PC-3 (cell line): ENCODE data around the gene TPX2. TPM values are rescaled to one million over a fixed set of nuclear protein-coding genes. Genes with fewer than 3 reads are reported as not detected.

Source experiments
- ATAC-seq: fragments of 200-7000 bp; cut with Tn5 transposase; 2 replicates; pipeline ENCODE4 v1.9.1; 2020; ENCODE audit warnings: mild to moderate bottlenecking, moderate library complexity
- BruUV-seq: library from RNA; stranded (reverse); fragments of 400-500 nt; replicated peaks from 2 replicates; lab custom pipeline; 2021; lab: Mats Ljungman, UMichigan
- CTCF ChIA-PET: fragments of 300-600 bp; sonication (Branson Sonifier 250); formaldehyde crosslinking; loops from one replicate; lab custom pipeline; 2022; ENCODE audit warnings: antibody characterized with exemption; lab: Charles Lee
- POLR2A ChIA-PET: fragments of 300-600 bp; sonication (Branson Sonifier 250); formaldehyde crosslinking; loops from one replicate; lab custom pipeline; 2022; ENCODE audit warnings: antibody characterized with exemption; ENCODE audit not compliant: unreplicated experiment; lab: Charles Lee
- DNase-seq: peaks from one replicate; pipeline ENCODE4 v3.0.0-alpha.2; 2015
- H2AFZ ChIP-seq: fragments of 300-600 bp; sonication (generic); 2 replicates; pipeline ENCODE4 v1.6.0; 2016; ENCODE audit warnings: antibody characterized with exemption, low read length
- H3F3A ChIP-seq: fragments of 300-600 bp; sonication (generic); one replicate; pipeline ENCODE4 v1.6.0; 2017; ENCODE audit warnings: antibody characterized with exemption, low read length, control low read depth, mild to moderate bottlenecking; ENCODE audit not compliant: unreplicated experiment
- H3K27ac ChIP-seq: fragments of 300-600 bp; sonication (generic); 2 replicates; pipeline ENCODE4 v1.5.1; 2016; ENCODE audit warnings: mild to moderate bottlenecking, low read length
- H3K27me3 ChIP-seq: fragments of 300-600 bp; sonication (generic); 2 replicates; pipeline ENCODE4 v1.6.1; 2016; ENCODE audit warnings: low read length, mixed read lengths
- H3K36me3 ChIP-seq: fragments of 300-600 bp; sonication (generic); 2 replicates; pipeline ENCODE4 v1.6.1; 2016; ENCODE audit warnings: low read depth, mixed run types, low read length, mixed read lengths
- H3K4me1 ChIP-seq: fragments of 300-600 bp; sonication (generic); 2 replicates; pipeline ENCODE4 v1.5.1; 2016; ENCODE audit warnings: low read length; ENCODE audit not compliant: insufficient read depth
- H3K4me2 ChIP-seq: fragments of 300-600 bp; sonication (generic); 2 replicates; pipeline ENCODE4 v1.6.0; 2016; ENCODE audit warnings: low read length
- H3K4me3 ChIP-seq: fragments of 300-600 bp; sonication (generic); 2 replicates; pipeline ENCODE4 v1.5.1; 2016; ENCODE audit warnings: mild to moderate bottlenecking, low read length, mixed read lengths
- H3K79me2 ChIP-seq: fragments of 300-600 bp; sonication (generic); 2 replicates; pipeline ENCODE4 v1.6.1; 2017; ENCODE audit warnings: low read length, mixed read lengths
- H3K9ac ChIP-seq: fragments of 300-600 bp; sonication (generic); 2 replicates; pipeline ENCODE4 v1.6.0; 2016; ENCODE audit warnings: mild to moderate bottlenecking, low read length
- H3K9me2 ChIP-seq: fragments of 300-600 bp; sonication (generic); replicated peaks from 2 replicates; pipeline ENCODE4 v1.6.1; 2016; ENCODE audit warnings: mixed run types, low read length, mixed read lengths
- H3K9me3 ChIP-seq: fragments of 300-600 bp; sonication (generic); 2 replicates; pipeline ENCODE4 v1.6.1; 2016; ENCODE audit warnings: low read length, mixed read lengths
- H4K20me1 ChIP-seq: fragments of 300-600 bp; sonication (generic); 2 replicates; pipeline ENCODE4 v1.6.1; 2016; ENCODE audit warnings: low read length, mixed read lengths
- EZH2 ChIP-seq: fragments of 300-600 bp; sonication (generic); IDR thresholded peaks from one replicate; pipeline ENCODE4 v1.6.1; 2017; ENCODE audit warnings: antibody characterized with exemption, mild to moderate bottlenecking, low read length; ENCODE audit not compliant: unreplicated experiment
- EZH2phosphoT487 ChIP-seq: fragments of 300-600 bp; sonication (generic); IDR thresholded peaks from 2 replicates; pipeline ENCODE4 v1.6.1; 2018; ENCODE audit warnings: mild to moderate bottlenecking, antibody characterized with exemption, low read length, borderline replicate concordance
- intact Hi-C: fragments of 100-400 bp; cut with micrococcal nuclease; formaldehyde crosslinking; loops from 2 replicates; pipeline ENCODE4 v1.9.0; 2023
- total RNA-seq: library from RNA; depleted of rRNA; stranded (reverse); fragments of >200 nt; gene quantifications from 2 replicates; pipeline ENCODE4 v1.2.3, GENCODE V29; 2014
- TF ChIP-seq, protein P1 (sequence below): fragments of 300-600 bp; sonication (generic); conservative IDR thresholded peaks from 2 replicates; pipeline ENCODE4 v1.5.1; 2017; ENCODE audit warnings: antibody characterized with exemption, low read depth, mild to moderate bottlenecking, low read length

Gene TPX2
- total RNA-seq, 1 experiment from 2014 or later, result 128 TPM

GRCh38 chr20:31699801-31700728 is 39.0 kb upstream of the TPX2 start:
- TF ChIP-seq, protein P1, sequence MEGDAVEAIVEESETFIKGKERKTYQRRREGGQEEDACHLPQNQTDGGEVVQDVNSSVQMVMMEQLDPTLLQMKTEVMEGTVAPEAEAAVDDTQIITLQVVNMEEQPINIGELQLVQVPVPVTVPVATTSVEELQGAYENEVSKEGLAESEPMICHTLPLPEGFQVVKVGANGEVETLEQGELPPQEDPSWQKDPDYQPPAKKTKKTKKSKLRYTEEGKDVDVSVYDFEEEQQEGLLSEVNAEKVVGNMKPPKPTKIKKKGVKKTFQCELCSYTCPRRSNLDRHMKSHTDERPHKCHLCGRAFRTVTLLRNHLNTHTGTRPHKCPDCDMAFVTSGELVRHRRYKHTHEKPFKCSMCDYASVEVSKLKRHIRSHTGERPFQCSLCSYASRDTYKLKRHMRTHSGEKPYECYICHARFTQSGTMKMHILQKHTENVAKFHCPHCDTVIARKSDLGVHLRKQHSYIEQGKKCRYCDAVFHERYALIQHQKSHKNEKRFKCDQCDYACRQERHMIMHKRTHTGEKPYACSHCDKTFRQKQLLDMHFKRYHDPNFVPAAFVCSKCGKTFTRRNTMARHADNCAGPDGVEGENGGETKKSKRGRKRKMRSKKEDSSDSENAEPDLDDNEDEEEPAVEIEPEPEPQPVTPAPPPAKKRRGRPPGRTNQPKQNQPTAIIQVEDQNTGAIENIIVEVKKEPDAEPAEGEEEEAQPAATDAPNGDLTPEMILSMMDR, result no peak
- TF ChIP-seq EZH2 (no peak), EZH2phosphoT487 (no peak)
- no peak for DNase-seq
- POLR2A ChIA-PET, result interaction anchor here (1.0 to 2.0 kb wide), 3 partner anchors 13 to 38 kb away, joined by 6 to 11 read pairs (median 8); partner anchors contain the start of gene BCL2L1
- BruUV-seq, result no TSS peak
- H2AFZ ChIP-seq, result no peak overlapping the region
- H3K4me2 ChIP-seq, result peak overlapping the region; percentile 1; the same call in 1 of the 2 replicates
- peaks cover 4% of the 10 kb centered on the region for H3F3A ChIP-seq
- H3K27ac ChIP-seq, result peak overlapping the region; percentile 62
- H3K79me2 ChIP-seq, result peaks cover 97% of the 10 kb centered on the region
- no peaks in the 10 kb centered on the region for H4K20me1 ChIP-seq
- H3K9me2 ChIP-seq, result no peaks in the 10 kb centered on the region
- peaks cover 73% of the 10 kb centered on the region for H3K4me1 ChIP-seq
- CTCF ChIA-PET, result interaction anchor here (1.1 kb wide), 1 partner anchor 24 kb away, joined by 3 read pairs; no protein-coding TSS in a partner anchor
- H3K27me3 ChIP-seq, result no peaks in the 10 kb centered on the region
- intact Hi-C loops, result loop anchor here (5.0 kb wide), 1 partner anchor 38 kb away; no protein-coding TSS in a partner anchor
- H3K36me3 ChIP-seq, result peaks cover 44% of the 10 kb centered on the region
- H3K9me3 ChIP-seq, result no peaks in the 10 kb centered on the region
- no peak overlapping the region for H3K9ac ChIP-seq
- no peak for ATAC-seq
- no peak overlapping the region for H3K4me3 ChIP-seq

- H3K27me3 ChIP-seq, result no peaks in the 10 kb centered on the region
- no TSS peak for BruUV-seq
- ChIA-PET CTCF (no interaction called here), POLR2A (no interaction called here)
- H2AFZ ChIP-seq, result no peak overlapping the region
- no peak overlapping the region for H3K9ac ChIP-seq
- peak overlapping the region; percentile 62 for H3K27ac ChIP-seq
- TF ChIP-seq EZH2 (no peak), EZH2phosphoT487 (no peak)
- TF ChIP-seq, protein P1, result no peak
- intact Hi-C loops, result loop anchor here (5.0 kb wide), 1 partner anchor 38 kb away; no protein-coding TSS in a partner anchor
- no peaks in the 10 kb centered on the region for H4K20me1 ChIP-seq
- H3F3A ChIP-seq, result peaks cover 9% of the 10 kb centered on the region
- peaks cover 73% of the 10 kb centered on the region for H3K4me1 ChIP-seq
- no peak overlapping the region for H3K4me2 ChIP-seq
- H3K4me3 ChIP-seq, result no peak overlapping the region
- H3K36me3 ChIP-seq, result peaks cover 39% of the 10 kb centered on the region
- H3K9me3 ChIP-seq, result no peaks in the 10 kb centered on the region
- DNase-seq (no peak), ATAC-seq (no peak)
- H3K9me2 ChIP-seq, result no peaks in the 10 kb centered on the region
- peaks cover 97% of the 10 kb centered on the region for H3K79me2 ChIP-seq
Measured at GRCh38 chr20:31700747-31701146, 38.3 kb upstream of the TPX2 start.
